Body of pancreas (tissue), 4 donors: ENCODE measurements around the gene OSBP2. TPM values are rescaled to one million over a fixed set of nuclear protein-coding genes. Genes with fewer than 3 reads are reported as not detected.

Source experiments
- ATAC-seq: fragments of 150-250 bp; one replicate; pipeline ENCODE4 v1.9.1; 2016
- DNase-seq, 4 donors: peaks; one replicate each; pipeline ENCODE4 v3.0.0-alpha.2; 2019
- H3K27ac ChIP-seq, 4 donors: fragments of 200-600 bp; sonication (generic); 1 replicate in 3 of 4; 2 replicates in 1 of 4; pipeline versions ENCODE4 v1.5.1 to v1.6.1; 2016 to 2019; ENCODE audit warnings: mild to moderate bottlenecking in 1 of 4, mixed read lengths in 1 of 4, moderate library complexity in 1 of 4
- H3K27me3 ChIP-seq, 2 donors: fragments of 200-600 bp; sonication (generic); one replicate each; pipeline ENCODE4 v1.6.0; 2016; ENCODE audit warnings: mild to moderate bottlenecking in 1 of 2
- H3K36me3 ChIP-seq, 2 donors: fragments of 200-600 bp; sonication (generic); replicated peaks in 1 of 2; 2 replicates each; pipeline ENCODE4 v1.5.1; 2016; ENCODE audit warnings: low read depth in 2 of 2; ENCODE audit not compliant: insufficient read depth in 1 of 2
- H3K4me1 ChIP-seq: fragments of 200-600 bp; sonication (generic); one replicate; pipeline ENCODE4 v1.6.0; 2016
- H3K4me3 ChIP-seq, 2 donors: fragments of 200-600 bp; sonication (generic); 1 replicate in 1 of 2; 2 replicates in 1 of 2; pipeline ENCODE4 v1.5.1; 2016 to 2019
- H3K9me3 ChIP-seq, 3 donors: fragments of 200-600 bp; sonication (generic); 1 replicate in 2 of 3; 2 replicates in 1 of 3; pipeline ENCODE4 v1.5.1; 2016
- CTCF ChIP-seq, 7 experiments: fragments of 450-650 bp in 4 of 7; fragments of 200-600 bp in 3 of 7; sonication (generic) in 3 of 7; IDR thresholded peaks; one replicate each; pipeline ENCODE4 v1.5.1; 2016 to 2019; ENCODE audit warnings: antibody characterized with exemption in 7 of 7
- POLR2A ChIP-seq, 3 donors: fragments of 450-650 bp; IDR thresholded peaks; one replicate each; pipeline ENCODE4 v1.6.1; 2016; ENCODE audit warnings: antibody characterized with exemption in 3 of 3, mild to moderate bottlenecking in 2 of 3
- WGBS, 2 donors: methylation state at CpG; one replicate each; pipeline ENCODE4 v1.1.5; 2017; 5-methylcytosine and 5-hydroxymethylcytosine counted together
- intact Hi-C: fragments of 100-400 bp; cut with DNase I; formaldehyde crosslinking; loops from one replicate; pipeline ENCODE4 v1.15.1; 2023
- total RNA-seq, 2 donors: library from RNA; depleted of rRNA; stranded (reverse); fragments of >200 nt; gene quantifications; one replicate each; pipeline ENCODE4 v1.1.0, GENCODE V29; 2016

The OSBP2 gene
- total RNA-seq, 2 donors from 2014 or later: 2.3 to 3.0 TPM

GRCh38 chr22:30838111-30838510 lies 143.4 kb downstream of the OSBP2 start:
- H3K4me1 ChIP-seq: no peaks in the 10 kb centered on the region
- intact Hi-C loops: no loop called here
- no peak overlapping the region for H3K27ac ChIP-seq
- H3K36me3 ChIP-seq: no peaks in the 10 kb centered on the region
- ATAC-seq (no peak), DNase-seq (no peak)
- no peak for TF ChIP-seq CTCF (IDR thresholded peaks at IDR 0.05)
- TF ChIP-seq POLR2A (IDR thresholded peaks at IDR 0.05): no peak
- H3K4me3 ChIP-seq: no peak overlapping the region
- no peaks in the 10 kb centered on the region for H3K27me3 ChIP-seq
- H3K9me3 ChIP-seq: no peaks in the 10 kb centered on the region
- WGBS, 2 donors: 80 to 88% methylated on average over 3 of the region's 3 CpGs

- intact Hi-C loops: no loop called here
- no peak overlapping the region for H3K4me3 ChIP-seq
- TF ChIP-seq CTCF (IDR thresholded peaks at IDR 0.05): no peak
- TF ChIP-seq POLR2A (IDR thresholded peaks at IDR 0.05): no peak
- no peak for DNase-seq
- H3K27ac ChIP-seq: no peak overlapping the region
- WGBS, 2 donors: 87 to 90% methylated on average over 5 of the region's 5 CpGs
- no peaks in the 10 kb centered on the region for H3K4me1 ChIP-seq
- H3K27me3 ChIP-seq: no peaks in the 10 kb centered on the region
- no peak for ATAC-seq
- H3K9me3 ChIP-seq: no peaks in the 10 kb centered on the region
- H3K36me3 ChIP-seq: no peaks in the 10 kb centered on the region
Measured at GRCh38 chr22:30841273-30841672, 146.6 kb downstream of the OSBP2 start.

GRCh38 chr22:30843245-30843644 lies 148.6 kb downstream of the OSBP2 start:
- 71 to 90% methylated on average over 4 of the region's 4 CpGs for WGBS, 2 donors
- no peak for DNase-seq
- H3K4me1 ChIP-seq: no peaks in the 10 kb centered on the region
- no peaks in the 10 kb centered on the region for H3K9me3 ChIP-seq
- ATAC-seq: no peak
- TF ChIP-seq CTCF (IDR thresholded peaks at IDR 0.05): no peak
- no peak for TF ChIP-seq POLR2A (IDR thresholded peaks at IDR 0.05)
- intact Hi-C loops: no loop called here
- no peaks in the 10 kb centered on the region for H3K36me3 ChIP-seq
- H3K27me3 ChIP-seq: no peaks in the 10 kb centered on the region
- H3K27ac ChIP-seq: no peak overlapping the region
- no peak overlapping the region for H3K4me3 ChIP-seq

- no peak for TF ChIP-seq CTCF (IDR thresholded peaks at IDR 0.05)
- TF ChIP-seq POLR2A (IDR thresholded peaks at IDR 0.05): no peak
- WGBS, 2 donors: 84 to 85% methylated on average over 1 of the region's 1 CpG
- intact Hi-C loops: no loop called here
- DNase-seq (no peak), ATAC-seq (no peak)
- Histone ChIP-seq H3K4me1 (no peaks in the 10 kb centered on the region), H3K27ac (no peak overlapping the region), H3K4me3 (no peak overlapping the region), H3K36me3 (no peaks in the 10 kb centered on the region), H3K9me3 (no peaks in the 10 kb centered on the region), H3K27me3 (no peaks in the 10 kb centered on the region)
Measured at GRCh38 chr22:30847583-30847982, 152.9 kb downstream of the OSBP2 start.

GRCh38 chr22:30855266-30855665 lies 160.6 kb downstream of the OSBP2 start:
- Histone ChIP-seq H3K36me3 (no peaks in the 10 kb centered on the region), H3K27me3 (no peaks in the 10 kb centered on the region), H3K4me1 (no peaks in the 10 kb centered on the region), H3K27ac (no peak overlapping the region), H3K9me3 (no peaks in the 10 kb centered on the region), H3K4me3 (no peak overlapping the region)
- DNase-seq: no peak
- intact Hi-C loops: no loop called here
- ATAC-seq: no peak
- 90 to 93% methylated on average over 3 of the region's 3 CpGs for WGBS, 2 donors
- TF ChIP-seq POLR2A (IDR thresholded peaks at IDR 0.05) (no peak), CTCF (IDR thresholded peaks at IDR 0.05) (no peak)
